GM19452 (cell line): Measurements from ENCODE around the gene FOXL2NB.

Experiments
- ATAC-seq: cut with Tn5 transposase; IDR thresholded peaks from one replicate; pipeline ENCODE4 v1.9.1; 2021; ENCODE audit not compliant: unreplicated experiment

The FOXL2NB gene

DNA sequence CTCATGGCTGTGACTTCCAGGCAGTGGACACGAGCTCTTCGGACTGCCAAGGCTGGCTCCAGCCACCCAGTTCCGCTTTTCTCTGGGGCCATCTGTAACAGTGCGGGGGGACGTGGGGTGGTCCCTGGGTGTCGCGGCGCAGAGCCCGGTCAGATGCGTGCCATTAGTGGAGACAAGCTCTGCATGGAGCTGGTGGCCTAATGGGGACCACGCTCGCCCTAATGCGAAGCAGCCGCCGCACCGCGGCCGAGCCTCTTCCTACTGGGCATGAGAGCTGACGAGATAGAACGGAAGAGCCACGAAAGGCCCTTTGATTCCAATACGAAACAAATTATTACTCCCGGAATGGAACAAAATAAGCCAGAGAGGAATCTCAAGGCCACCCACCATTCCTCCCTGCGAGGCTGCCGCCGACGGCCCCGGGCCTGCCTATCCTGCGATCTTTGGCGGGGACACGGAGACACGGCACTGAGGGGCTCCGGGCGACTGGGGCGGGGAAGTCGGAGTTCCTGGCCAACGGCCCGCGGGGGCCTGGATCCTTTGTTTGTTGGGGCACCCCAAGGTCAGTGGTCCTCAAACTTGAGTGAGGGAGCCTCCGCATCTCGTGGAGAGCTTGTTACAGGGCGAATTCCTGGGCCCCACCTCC, 18.2 kb upstream of the FOXL2NB start:
- no peak for ATAC-seq

- ATAC-seq: no peak
Observed at GRCh38 chr3:138933068-138933668, 13.8 kb upstream of the FOXL2NB start.

- ATAC-seq: no peak
Observed at GRCh38 chr3:138933981-138934691, 12.9 kb upstream of the FOXL2NB start.

DNA sequence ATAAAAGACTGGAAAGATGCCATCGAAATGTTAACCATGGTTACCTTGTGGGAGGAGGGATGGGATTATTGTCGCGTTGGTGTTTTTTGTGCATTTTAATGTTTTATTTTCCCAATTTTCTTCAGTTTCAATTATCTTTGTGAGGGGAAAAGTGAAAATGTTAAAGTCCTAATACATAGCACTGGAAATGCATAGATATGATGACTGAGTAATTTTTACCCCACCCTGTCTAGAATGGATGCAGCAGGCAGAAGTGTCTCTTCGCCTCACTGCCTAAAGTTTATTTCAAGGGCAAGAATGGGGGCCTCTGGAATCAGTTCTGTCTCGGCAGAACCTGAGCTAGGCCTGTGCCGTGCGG, 11.5 kb upstream of the FOXL2NB start:
- ATAC-seq: no peak

DNA sequence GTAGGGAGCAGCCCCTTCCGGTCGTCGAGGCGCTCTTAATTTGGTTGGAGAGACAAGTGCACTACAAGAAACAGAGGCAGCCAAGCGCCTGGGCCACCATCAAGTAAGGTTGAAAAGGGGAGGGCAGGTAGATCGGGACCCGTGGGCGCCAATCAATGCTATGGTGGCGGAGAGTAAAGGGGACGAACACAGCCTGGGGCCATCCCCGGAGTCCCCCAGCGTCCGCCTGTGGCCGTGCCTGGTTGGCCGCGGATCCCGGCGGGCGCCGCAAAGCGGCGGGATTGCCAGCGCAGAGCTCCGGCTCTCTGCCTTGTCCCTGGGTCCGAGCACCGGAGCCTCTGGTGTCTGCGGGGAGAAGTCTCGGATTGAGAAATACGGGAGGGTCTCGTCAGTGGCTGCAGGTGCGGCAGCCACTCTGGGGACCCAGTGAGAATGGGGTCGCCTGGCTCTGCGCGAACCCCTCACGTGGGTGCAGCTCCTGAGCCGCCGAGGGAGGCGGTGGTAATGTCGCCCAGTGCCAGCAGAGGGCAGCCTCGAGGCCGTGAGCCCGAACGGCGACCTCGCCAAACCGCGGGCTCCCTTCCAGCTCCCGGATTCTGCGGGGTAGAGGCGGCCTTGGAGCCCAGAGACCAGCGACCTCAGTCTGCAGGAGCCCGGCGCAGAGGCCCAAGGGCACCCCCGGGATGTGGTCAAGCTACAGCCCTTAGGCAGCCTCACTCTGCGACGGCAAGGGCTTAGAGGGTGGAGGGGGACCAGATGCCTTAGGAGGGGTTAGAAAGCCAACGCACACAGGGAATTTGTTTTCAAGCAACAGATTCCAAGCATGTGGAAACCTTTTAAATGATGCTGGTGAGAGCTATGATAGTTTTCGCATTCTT, 10.9 kb upstream of the FOXL2NB start:
- no peak for ATAC-seq

DNA sequence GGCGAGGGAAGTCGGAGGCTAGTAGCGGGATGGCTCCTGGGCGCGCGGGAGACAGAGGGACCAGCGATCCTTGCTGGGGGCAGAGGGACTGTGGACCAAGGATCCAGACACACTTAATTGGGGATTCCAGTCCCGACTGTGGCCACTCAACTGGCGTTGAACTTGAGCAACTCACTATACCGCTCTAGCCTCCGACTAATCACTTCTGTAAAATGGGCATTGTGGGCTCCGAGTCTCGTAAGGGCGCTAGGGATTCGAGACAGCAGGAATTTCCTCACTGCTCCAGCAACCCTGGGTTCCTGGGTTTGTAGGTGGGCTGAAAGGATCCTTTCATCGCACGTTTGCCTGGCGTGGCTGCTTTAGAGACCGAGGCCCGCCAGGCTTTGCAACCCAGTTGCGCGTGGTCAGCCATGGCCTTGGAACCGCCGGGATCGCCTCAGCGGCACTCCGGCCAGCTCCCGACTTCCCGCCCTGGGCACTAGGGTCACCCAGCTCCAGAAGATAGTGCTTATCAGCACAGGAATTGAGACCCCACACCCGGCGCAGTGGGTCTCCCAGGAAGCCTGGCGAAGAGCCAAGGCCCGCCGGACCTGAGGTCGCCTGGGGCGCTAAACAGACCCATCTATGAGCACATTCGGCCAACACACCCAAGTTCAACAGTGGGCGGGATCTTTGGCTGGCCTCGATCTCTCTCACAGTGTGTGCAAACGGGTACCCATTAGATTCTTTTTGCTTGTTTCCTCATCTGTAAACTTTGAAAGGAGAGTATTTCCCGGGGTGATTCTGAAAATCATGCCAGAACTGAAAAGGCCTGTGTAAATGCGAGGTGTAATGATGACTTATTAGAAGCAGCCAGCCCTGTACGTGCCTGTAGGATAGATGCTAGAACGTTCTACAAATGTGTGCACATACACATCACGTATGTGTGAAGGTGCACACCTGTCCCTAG, 10.0 kb upstream of the FOXL2NB start:
- no peak for ATAC-seq

- no peak for ATAC-seq
Observed at GRCh38 chr3:138937690-138938055, 9.3 kb upstream of the FOXL2NB start.

DNA sequence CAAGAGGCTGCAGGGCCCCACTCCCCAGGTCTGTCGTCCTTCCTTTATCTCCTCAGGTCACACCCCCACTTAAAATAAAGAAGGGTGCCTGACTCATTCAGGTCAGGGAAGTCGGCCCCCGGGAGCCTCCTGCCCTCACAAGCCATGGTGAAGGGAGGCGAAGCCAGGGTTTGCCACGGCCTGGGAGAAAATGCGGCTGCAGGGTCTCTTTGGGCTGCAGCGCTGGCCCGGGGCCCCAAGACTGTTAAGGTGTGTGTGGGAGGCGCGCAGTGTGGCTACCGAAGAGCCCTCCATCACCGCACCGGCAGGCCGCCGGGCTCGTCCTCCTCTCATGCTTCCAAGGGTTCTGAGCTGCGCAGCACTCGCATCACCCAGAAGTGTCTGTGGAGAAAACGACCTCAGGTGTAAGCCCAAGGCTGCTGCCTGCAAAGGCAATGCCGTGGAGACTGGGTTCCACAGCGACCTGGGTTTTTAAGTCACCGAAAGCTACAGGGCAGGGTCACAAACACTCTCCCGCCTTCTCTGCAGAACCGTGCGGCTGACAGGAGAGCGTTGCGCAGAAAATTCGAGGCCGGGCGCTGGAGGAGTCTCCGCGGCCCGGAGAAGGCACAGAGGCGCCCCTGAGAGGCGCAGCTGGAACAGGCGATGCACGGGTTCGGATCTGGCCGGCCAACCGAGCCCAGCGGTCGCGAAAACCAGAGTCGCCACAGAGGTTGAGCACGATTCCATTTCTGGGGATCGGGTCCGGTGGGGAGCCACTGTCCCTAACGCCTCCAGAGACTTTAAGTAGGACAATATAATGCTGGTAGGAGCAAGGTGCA, 8.8 kb upstream of the FOXL2NB start:
- ATAC-seq: no peak

- ATAC-seq: no peak
Observed at GRCh38 chr3:138938877-138939560, 8.0 kb upstream of the FOXL2NB start.

DNA sequence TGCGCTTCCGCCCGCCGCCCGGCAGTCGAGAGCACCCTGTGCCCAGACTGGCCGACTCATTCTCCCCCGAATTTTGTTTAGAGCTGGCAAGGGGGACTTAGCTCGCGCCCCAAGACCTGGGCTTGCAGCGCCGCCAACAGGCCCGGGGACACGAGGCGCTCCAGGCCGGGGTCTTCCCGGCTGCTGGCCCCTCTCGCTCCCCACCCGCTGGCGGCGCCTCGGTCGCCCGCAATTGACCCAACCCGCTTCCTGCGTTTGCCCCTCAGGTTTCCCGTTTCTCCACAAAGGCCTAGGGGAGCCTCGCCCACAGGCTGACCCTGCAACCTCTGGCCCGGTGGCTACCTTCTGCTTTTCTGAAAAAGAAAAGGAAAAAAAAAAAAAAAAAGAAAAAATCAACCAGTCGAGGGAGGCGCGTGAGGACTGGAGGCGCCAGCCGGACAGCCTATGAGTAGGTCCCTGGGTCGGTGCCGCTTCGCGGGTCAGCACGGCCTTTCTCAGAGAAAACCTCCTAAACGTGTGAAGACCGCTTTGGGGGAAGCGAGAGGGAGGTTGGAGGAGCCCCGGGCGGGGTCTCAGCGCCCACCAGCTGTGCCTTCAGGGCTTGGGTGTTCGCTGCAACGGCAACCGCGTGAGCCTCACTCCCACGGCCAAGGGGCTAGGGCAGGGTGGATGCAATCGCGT, 7.3 kb upstream of the FOXL2NB start:
- no peak for ATAC-seq

DNA sequence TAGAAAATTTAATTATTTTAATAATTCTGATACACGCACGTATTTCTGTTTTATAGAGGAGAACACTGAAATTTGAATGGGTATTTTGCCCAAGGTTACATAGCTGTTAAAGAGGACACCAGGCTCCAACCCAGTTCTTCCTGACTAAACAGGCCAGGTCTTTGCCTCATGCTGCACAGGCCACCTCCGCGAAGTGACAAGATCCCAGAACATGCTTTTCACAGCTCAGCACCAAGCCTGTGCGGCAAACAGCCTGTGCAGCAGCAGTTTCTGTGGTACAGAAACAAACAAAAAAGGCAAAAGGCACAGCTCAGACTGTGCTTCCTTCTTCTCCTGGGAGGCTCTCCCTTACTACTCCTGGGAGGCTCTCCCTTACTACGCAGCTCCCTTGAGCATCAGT, 6.6 kb upstream of the FOXL2NB start:
- ATAC-seq: no peak

DNA sequence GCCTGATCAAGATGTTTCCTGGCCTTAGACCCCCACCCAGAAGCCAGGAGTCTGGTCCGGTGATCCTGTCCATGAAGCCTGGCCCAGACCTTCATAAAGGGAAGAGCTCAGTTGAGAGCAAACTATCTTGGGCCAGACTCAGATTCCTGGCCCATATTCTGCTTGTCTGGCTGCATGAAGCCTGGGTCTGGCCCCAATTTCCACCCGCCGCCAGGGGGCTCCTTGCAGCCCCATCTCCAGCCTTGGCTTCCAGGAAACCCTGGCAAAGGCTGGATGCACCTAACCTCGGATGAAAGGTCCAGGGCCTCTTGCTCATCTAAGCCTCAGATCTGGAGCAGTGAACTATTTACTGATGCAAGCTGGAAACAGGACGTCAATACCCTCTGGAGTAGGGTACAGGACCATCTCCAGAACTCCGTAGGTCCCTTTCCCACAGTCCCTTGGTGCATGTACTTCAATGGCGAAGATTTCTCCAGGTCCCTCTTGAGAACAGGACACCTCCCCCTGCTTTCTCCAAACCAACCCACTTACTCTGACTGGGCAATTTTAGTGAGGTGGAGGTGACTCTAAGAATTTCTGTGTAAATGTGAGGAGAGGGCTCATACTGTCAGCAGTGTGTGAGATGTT, 5.6 kb upstream of the FOXL2NB start:
- ATAC-seq: no peak

- no peak for ATAC-seq
Observed at GRCh38 chr3:138942271-138942670, 4.7 kb upstream of the FOXL2NB start.

GRCh38 chr3:138942861-138943623, 4.0 kb upstream of the FOXL2NB start:
- ATAC-seq: no peak

DNA sequence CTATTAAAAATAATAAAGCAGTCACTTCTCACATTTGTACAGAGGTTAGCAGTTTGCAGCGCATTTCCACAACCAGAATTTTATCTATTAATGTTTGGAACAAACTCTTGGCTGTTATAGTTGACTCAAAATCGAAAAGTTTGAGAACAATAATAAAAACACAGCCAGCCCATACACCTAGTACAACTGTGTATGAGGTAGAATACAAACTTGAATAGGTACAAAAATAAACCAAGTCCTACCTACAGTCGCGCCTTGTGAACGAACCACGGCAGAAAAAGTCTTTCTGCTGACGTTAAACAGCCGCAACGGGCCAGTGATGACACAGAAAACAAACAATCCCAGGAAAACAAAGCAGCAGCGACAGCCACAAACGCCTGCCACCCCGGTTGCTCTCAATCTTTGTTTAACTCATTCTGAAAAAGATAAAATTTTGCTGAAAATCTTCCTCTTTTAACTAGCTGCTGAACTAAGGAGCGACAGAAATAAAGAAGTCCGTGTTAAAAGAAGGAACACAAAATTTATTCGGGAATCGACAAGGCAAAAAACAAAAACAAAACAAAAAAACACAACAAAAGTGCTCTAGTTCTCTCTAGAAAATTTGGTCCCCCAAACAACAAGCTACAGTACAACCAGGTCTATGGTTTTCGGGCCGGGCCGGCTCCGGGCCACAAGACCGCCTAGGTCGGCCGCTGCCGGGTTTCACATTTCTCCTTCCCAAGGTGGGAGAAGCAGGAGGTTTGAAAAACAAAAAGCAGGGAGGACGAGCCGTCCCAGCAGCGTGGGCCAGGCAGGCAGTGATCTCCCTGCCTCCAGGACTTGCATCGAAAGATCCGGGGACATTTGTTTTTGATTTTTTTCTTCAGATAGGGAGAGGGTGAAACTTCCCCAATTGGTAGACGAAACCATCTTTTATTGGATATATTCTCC, 3.0 kb upstream of the FOXL2NB start:
- ATAC-seq: no peak

GRCh38 chr3:138944654-138944928, 2.4 kb upstream of the FOXL2NB start:
- ATAC-seq: no peak
